HG02852 (cell line): ENCODE results near the gene MSI2.

Experiments used
- ATAC-seq: cut with Tn5 transposase; IDR thresholded peaks from one replicate; pipeline ENCODE4 v1.9.1; 2021; ENCODE audit warnings: mild to moderate bottlenecking, moderate library complexity; ENCODE audit not compliant: unreplicated experiment

Gene MSI2

DNA sequence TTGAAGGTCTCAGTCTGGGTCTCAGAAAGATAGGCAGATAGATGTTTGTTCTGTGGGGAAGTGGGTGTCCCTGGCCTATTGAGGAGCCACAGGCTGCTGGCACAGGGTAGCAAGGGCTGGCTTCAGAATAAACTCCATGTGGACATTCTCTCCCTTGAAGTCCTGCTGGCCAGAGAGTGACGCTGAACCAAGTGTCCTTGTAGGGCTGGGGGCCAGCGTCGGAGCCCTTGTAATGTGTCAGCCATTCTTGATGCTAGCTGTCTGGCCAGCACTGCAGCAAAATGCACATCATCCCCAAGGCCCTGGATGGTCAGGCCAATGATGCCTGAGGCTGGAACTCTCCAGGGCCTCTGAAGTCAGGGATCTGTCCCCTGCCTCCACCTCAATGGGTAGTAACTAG, 385.4 kb downstream of the MSI2 start:
- no peak for ATAC-seq

DNA sequence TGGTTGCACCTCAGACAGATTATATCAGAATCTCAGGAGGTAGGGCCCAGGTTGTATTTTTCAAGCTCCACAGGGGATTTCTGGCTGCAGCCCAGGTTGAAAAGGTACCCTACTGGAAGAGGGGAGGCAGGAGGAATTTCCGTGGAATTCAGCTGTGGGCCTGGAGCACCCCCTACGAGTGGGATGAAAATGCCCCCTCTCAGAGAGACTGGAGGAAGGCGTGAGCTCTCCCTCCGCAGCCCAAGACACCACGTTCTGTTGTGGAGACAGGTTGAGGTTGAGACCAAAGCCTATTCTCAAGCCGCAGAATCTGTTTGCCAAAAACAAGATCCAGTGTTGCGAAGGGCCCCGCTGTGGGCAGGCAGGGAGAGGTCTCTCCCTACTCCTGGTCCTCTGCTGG, 386.7 kb downstream of the MSI2 start:
- no peak for ATAC-seq

DNA sequence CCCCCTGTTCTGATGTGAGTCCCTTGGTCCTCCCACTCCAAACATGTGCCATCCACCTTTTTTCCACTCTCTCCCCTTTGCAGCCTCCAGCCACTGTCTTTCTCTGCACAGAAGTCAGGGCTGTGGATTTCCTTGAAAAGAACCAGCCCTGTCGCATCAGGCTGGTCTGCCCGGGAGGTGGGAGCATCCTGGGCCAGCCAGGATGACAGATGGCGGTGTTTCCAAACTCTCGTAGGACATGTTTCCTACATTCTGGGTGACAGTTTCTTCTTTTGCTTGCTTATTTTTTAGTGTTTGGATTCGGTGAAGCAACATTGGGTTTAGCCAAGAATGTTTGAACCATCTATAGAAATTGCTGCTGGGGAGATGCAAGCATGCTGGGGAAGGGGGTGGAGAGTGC, 388.0 kb downstream of the MSI2 start:
- no peak for ATAC-seq

DNA sequence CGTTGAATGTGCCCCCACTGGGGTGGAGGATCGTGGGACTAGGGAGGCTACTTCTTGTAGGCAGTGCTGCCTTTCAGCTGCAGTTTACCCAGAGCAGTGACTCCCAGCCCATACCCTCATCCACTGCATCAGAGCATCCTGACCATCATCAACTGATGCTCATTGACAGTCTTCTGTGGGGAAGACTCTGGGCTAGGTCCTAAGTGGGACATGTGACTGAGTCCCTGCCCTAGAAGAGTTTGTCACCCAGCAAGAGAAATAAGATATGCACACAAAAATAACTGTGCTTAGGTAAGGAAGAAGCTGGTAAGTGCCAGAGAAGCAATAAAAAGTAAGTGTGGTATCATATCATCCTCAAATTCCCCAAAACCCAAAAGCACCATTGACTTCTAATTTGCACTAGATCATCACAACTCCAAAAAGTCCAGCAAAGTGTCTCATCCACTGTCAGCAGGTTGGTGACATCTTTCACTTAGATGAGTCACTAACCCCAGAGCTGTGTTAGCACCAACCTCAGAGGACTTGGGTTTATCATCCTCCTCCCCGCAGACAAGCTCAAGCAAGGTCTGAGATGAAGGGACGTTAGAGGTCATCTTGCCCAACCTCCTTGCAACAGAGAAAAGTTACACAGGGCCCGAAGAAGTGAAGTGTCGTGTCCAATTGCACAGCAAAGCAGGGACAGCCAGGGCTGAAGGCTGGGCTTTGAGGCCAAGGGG, 389.8 kb downstream of the MSI2 start:
- no peak for ATAC-seq

DNA sequence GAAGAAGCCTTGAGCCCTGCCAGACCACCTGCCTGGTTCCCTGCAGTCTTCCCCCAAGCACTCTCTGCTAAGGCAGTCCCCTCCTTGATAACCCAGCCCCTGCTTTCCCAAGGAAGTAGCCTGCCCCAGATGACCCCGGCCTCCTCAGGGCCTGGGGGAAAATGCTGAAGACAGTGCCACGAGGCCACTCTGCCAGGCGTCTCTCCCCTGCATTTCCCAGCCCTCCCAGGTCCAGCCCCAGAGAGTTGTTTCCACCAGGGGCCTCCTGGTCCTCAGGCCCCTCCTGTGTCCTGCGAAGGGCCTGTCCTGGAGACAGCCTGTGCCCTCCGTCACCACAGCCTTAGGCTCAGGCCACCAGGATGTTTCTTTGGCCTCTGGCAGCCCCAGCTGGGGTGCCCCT, 392.4 kb downstream of the MSI2 start:
- ATAC-seq: no peak

DNA sequence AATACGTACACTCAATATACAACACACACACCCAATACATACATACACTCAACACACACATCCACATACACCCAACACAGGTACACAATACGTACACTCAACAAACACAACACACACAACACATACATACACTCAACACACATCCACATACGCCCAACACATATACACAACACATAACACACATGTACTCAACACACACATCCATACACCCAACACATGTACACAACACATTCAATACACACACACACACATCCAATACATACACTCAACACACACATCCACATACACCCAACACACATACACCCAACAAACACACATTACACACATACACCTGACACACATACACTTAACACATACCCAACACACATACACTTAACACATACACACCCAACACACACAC, 392.9 kb downstream of the MSI2 start:
- no peak for ATAC-seq

DNA sequence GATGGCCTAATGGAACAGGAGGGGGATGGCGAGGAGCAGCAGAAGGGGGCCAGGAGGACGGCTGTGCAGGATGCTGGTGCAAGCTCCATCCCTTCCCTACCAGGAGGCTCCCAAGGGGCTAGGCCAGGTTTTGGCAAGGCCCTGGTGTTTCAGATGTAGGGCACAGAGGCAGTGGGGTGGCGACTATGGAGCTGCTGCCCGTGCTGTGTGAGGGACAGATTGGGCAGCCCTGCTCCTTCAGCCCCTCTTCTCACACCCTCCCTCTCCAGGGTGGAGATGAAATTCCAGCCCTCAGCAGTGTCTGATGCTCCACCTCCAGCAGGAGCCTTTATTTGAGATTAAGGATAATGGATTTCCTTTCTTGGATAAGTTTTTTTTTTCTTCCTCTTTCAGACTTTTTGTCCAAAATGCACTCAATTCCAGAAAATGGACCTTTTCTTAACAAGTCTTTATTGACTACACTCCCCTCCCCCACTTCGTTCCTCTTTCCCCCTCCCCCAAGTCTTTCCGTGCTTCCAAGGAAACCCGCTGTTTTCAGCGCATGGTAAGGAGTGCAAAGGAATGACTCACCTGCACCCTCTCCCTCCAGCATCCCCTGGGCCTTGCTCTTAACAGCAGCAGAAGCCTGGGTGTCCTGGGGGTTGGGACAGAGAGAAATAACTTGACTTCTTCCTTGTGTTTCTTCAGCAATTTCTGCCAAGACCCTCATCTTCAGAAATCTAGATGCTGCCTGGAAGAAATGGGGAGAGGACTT, 393.6 kb downstream of the MSI2 start:
- ATAC-seq: no peak

DNA sequence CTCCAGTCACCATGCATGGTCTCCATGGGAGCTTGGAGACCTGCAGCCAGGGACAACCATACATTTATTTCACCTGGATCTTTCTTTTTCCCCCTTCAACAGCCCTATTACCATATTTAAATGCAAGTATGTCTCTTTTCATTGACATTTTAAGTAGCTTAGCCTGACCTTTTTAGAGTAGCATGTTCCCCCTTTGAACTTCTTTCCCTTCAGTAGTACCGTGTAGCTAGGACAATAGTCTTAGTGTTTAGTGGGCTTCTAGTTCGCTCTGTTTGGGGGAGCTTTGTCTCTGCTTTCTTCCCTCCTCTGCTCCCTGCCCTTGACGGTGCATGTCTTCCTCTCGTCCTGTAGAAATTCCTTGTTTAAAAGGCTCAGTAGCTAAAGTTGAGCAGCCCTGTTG, 394.2 kb downstream of the MSI2 start:
- no peak for ATAC-seq

DNA sequence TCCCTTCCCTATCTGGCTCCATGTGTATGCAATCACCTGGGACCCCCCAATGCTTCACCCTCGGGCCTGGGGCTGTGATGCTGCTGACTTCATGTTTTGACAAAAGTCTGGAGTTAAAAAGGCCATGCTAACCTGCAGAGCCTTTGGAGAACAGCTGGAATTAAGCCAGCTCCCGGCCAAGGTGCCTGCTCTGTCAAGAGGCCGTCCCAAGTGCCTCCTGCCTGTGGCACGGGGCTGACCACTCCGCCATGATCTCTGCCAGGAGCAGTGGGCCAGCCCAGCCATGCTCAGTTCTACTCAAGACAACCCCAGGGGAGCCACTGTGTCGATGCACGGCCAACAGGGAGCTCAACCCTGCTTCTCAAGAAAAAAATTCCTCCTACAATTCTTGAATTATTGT, 395.1 kb downstream of the MSI2 start:
- ATAC-seq: no peak

DNA sequence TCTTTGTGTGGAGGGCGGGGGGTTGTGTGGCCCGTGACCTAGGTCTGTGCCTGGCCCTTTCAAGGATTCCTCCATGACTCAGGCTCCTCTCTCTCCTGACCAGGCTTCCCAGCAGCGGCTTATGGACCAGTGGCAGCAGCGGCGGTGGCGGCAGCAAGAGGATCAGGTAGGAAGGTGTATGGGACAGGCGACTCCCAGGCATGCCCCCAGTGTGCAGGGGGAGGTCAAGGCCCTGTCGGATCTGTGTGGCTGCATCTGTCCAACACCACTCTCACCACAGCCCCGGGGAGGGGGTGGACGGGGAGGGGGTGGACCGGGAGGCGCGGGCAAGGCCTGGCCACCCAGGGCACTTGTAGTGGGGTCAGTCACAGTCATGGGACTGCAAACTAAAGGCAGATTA, 395.7 kb downstream of the MSI2 start:
- ATAC-seq: no peak

DNA sequence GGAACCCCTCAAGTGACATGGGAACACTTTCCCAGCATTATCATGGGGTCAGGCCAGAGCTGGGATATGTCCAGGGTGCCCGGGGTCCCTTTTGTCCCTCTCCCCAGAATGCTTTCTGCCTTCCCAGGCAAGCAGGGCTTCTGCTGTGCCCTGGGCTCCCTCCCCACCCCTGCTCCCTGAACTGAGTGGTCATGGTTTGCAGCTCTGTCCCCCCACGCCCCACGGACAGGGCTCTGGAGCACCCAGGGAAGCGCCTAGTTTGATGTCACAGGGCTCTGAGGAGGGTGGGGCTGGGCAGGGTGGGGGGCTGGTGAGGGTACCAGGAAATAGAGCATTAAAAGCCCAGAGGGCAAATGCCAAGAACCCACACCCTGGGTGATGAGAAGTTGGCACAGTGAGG, 396.5 kb downstream of the MSI2 start:
- no peak for ATAC-seq

DNA sequence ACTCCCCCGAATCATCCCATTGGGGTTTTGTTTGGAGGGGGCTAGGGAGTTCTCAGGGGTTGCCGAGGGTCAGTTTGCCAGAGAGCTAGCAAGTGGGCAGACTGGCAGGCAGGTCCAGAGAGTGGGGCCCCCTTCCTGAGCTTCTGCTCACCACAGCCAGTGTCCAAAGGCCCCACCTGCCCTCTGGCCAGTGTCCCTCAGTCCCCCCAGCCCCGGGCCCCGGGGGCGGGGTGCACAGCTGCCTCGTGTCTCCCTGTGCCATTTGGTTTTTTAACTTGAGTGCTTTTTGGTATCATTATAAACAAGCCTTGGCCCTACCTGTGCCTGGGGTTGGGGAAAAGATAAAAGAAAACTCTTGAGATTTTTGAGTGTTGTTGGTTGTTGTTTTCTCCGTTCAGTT, 397.0 kb downstream of the MSI2 start:
- ATAC-seq: no peak

DNA sequence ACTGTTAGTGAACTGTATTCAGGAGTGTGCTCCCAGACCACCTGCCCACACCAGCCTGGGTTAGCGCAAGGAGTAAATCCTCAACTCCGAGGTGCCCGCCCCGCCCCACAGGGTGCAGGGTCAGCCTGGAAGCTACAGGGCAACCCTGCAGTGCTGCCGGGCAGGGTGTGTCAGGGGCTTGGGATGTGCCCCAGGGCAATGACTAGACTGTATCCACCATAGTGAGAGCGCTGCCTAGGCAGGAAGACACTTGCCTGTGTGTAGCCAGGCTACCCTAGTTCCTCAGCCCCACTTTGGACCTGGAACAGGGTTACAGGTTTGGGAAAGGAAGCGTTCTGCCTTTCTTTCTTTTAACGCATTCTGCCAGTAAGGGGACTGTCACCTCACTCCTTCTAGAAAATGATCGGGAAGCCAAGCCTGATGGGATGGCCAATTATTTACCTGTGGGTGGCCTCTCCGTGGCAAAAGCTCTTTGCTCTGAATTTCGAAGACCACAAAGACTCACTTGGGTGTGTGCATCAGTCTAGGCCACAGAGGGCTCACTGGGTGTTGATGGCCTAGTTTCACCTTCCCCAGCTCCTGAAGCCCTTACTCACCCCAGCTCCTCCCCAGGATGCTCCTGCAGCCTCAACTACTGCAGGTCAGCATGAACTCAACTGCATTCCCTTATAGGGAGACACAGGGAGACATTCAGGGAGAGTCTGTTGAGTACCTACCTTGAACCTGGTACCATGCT, 397.9 kb downstream of the MSI2 start:
- ATAC-seq: no peak

DNA sequence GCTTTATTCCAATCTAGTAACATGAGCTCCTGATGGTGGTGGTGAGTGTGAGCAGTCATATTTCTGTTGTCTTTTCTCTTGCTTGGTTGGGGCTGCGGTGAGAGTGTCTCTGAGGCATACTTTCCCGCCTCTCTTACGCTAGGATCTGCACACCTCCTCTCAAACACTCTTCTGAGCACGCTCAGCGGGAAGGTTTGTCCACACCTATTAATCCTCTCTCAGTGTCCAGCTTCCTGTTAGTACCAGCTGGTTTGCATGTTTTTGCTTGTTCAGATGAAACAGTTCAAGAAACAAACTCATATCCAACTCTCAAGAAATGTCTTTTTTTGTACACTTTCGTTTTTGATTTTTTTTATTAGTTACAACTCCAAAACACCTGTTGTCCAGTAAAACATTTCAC, 399.2 kb downstream of the MSI2 start:
- ATAC-seq: no peak

DNA sequence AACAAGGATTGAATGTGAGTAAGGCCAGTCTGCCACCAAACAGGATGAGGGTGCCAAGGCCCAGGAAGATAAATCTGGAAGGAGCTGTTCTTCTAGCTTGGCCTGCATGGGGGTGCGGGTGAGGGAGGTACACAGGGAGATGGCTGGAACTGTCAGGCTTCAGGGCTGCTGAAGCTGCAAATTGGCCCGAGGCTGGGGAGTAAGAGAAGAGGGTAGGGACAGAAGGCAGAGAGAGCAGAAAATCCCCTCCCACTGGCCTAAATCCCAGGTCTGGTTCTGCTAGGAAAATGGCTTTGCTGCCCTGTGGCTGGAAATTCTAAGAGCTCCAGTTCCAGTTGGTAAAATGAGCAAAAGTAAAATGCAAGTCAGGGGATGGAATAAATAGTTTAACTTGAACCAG, 400.9 kb downstream of the MSI2 start:
- ATAC-seq: no peak

DNA sequence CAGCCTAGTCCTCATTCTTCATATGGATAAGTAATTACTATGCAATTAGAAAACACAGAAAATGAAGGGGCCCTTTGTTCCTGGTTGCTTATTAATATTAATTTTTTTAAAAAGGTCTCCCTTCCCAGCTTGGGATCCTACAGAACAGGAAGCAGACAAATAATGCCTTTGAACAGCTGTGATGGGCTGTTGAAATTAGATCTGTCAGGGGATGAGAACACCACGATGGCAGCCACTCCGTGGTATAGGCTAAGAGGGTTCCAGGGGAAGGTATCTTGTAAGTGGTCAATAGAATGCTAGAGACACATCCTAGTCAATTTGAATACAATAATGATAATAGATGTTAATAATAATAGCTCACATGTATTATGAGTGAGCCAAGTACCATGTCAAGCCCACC, 405.7 kb downstream of the MSI2 start:
- ATAC-seq: no peak

DNA sequence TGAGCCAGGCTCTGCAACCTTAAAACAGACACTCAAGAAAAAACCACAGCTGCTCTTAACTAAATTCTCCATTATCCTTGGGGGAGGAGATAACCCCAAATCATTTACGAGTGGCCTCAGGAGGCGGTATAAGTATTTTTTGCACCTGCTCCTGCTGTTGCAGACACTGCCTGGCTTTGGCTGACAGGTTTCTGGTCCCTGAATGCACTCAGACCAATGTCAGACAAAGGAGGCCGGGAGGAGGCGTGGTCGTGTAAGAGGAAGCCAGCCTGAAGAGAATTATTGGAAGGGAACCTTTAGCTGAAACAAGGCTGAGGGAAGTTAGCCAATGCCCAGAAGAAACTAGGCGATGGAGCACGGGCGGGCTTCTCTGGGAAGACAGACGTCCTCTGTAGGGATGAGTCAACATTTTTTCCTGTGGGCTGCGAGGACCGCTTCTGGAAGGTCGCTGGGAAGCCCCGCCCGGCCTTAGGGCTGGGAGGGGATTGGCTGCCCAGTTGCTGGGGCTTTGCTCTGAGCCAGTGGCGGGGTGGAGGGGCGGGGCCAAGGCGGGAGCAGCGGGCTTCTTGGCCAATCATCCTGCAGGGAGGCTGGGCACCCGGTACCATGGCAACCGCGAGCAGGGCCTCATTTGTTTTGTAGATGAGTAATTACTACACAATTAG, 406.5 kb downstream of the MSI2 start:
- peak; percentile 43 for ATAC-seq

DNA sequence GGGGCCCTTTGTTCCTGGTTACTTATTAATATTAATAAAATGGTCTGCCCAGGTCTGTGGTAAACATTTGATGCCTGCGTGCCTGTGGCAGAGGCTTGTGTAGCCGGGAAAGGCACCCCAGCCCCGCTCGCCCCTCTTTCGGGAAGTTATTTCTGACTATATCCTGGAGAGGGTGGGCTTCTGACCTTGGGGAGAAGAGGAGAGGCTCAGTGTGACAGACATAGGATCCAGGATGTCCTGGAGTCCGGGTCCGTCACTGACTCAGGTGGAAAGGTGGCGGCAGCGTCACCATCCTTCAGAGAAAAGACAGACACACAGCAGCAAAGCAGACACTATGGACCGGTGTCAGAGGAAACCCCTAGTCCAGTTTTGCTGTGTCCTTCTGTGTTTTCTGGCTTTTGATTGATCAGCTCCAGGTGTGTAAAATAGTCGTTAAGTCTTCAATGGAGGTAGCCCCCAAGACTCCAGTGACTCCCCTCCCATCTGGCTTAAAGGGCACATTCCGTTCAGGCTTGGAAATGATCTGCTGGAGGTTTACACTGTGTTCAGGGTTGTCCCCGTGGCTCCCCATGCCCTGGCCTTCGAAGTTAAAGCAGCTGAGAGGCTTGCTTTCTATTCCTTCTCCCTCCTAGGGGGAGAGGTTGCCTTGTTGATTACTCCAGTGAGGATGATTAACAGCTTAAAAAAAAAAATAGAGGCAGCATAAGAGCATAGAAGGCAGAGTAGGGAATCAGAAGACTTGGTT, 407.2 kb downstream of the MSI2 start:
- ATAC-seq: no peak

DNA sequence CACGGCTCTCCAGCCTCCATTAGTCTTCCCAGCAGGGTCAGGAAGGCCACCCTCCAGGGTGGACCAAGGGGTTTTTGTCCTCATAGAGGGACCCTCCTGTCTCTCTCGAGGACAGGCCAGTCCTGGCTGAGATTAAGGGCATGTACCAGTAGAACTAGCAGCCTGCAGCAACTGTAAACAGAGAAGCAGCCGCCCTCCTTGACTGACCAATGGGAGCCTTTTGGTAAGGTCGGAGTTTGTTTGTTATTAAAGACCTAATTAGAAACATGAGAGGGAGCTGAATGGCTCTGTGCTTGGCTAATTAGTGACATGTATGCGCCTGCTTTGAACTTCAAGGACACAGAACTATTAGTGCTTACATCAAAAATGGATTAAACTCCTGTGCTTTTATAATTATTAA, 408.8 kb downstream of the MSI2 start:
- ATAC-seq: no peak

DNA sequence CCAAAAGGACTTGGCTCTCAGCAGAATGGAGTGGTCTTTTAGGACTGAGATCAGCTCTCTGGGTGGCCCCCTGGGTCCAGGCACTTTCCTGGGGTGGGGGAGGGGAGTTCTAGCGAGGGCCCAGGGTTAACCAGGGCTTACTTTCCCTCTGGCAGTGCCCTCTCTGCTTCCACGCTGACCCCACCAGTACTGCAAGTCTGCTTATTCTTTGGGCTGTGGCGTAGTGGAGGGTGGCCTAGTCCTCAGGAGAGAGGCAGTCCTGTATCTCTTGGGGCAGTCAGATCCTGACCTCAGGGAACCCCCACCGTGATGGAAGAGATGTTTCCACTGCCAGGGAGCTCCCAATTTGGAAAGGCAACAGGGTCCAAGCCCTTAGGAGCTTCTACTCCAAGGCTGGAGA, 409.4 kb downstream of the MSI2 start:
- ATAC-seq: no peak
